Esophagus muscularis mucosa (tissue), 4 donors: Measurements from ENCODE around the gene BCAS3.
"Not testable (repeated sequence)": the region's sequence is repeated elsewhere in the genome, so short reads cannot be mapped to it uniquely, and the experiment has no call there.

Experiments used
- CTCF ChIP-seq, 3 experiments: fragments of 200-600 bp in 2 of 3; fragments of 450-650 bp in 1 of 3; sonication (generic) in 2 of 3; IDR thresholded peaks; one replicate each; pipeline ENCODE4 v1.5.1; 2017 to 2019; ENCODE audit warnings: antibody characterized with exemption in 3 of 3, mild to moderate bottlenecking in 2 of 3, moderate library complexity in 1 of 3
- EP300 ChIP-seq: sonication (generic); formaldehyde crosslinking; IDR thresholded peaks from one replicate; pipeline ENCODE4 v1.6.1; 2017; ENCODE audit warnings: antibody characterized with exemption
- POLR2AphosphoS5 ChIP-seq, 2 donors: sonication (generic); formaldehyde crosslinking; IDR thresholded peaks; one replicate each; pipeline ENCODE4 v1.6.1; 2017; ENCODE audit warnings: antibody characterized with exemption in 2 of 2

DNA sequence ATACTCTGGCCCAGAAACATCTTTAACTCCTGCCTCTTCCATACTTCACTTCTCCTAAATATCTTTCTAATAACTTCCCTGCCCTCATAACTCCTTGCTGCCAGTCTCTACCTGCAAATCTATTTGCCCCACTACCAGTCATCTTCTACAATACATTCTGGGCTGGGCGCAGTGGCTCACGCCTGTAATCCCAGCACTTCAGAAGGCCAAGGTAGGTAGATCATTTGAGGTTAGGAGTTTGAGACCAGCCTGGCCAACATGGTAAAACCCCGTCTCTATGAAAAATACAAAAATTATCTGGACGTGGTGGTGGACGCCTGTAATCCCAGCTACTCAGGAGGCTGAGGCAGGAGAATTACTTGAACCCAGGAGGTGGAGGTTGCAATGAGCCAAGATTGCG, 763.9 kb downstream of the BCAS3 start:
- not testable (repeated sequence) for TF ChIP-seq CTCF (IDR thresholded peaks at IDR 0.05); EP300; POLR2AphosphoS5 (IDR thresholded peaks at IDR 0.05)
